SK-N-SH treated with all-trans-retinoic acid at 6 μM for 48 hours (cell line): Measurements from ENCODE around the gene NUPR2.

Source experiments
- ATAC-seq: fragments of 200-7000 bp; cut with Tn5 transposase; 3 replicates; pipeline ENCODE4 v1.9.1; 2020; ENCODE audit warnings: mild to moderate bottlenecking, moderate library complexity
- ARNTL ChIP-seq: fragments of 450-650 bp; formaldehyde crosslinking; IDR thresholded peaks from 2 replicates; pipeline ENCODE4 v1.5.0; 2020; ENCODE audit warnings: low read depth, mild to moderate bottlenecking, moderate library complexity, borderline replicate concordance
- BACH2 ChIP-seq: fragments of 250-450 bp; sonication (Bioruptor Pico); IDR thresholded peaks from 2 replicates; pipeline ENCODE4 v1.9.0; 2021; ENCODE audit warnings: mild to moderate bottlenecking, borderline replicate concordance
- CREB5 ChIP-seq: fragments of 250-450 bp; sonication (Bioruptor Pico); IDR thresholded peaks from 2 replicates; pipeline ENCODE4 v1.5.1; 2020; ENCODE audit warnings: low read depth, mild to moderate bottlenecking, moderate library complexity
- CSDC2 ChIP-seq: fragments of 250-450 bp; sonication (Bioruptor Pico); IDR thresholded peaks from 2 replicates; pipeline ENCODE4 v1.5.0; 2020; ENCODE audit warnings: mild to moderate bottlenecking, moderate library complexity
- ESRRG ChIP-seq: fragments of 250-450 bp; sonication (Bioruptor Pico); IDR thresholded peaks from 2 replicates; pipeline ENCODE4 v1.6.1; 2021; ENCODE audit warnings: mild to moderate bottlenecking
- GLIS3 ChIP-seq: fragments of 250-450 bp; sonication (Bioruptor Pico); IDR thresholded peaks from 2 replicates; pipeline ENCODE4 v1.5.0; 2020; ENCODE audit warnings: mild to moderate bottlenecking, moderate library complexity
- ISL1 ChIP-seq: fragments of 250-450 bp; sonication (Bioruptor Pico); IDR thresholded peaks from 2 replicates; pipeline ENCODE4 v2.1.2; 2022; ENCODE audit warnings: mild to moderate bottlenecking, moderate library complexity
- OSR1 ChIP-seq: fragments of 250-450 bp; sonication (Bioruptor Pico); IDR thresholded peaks from 2 replicates; pipeline ENCODE4 v1.8.0; 2022; ENCODE audit warnings: moderate library complexity, mild to moderate bottlenecking, inconsistent platforms
- PATZ1 ChIP-seq: fragments of 250-450 bp; sonication (Bioruptor Pico); IDR thresholded peaks from 2 replicates; pipeline ENCODE4 v1.8.0; 2020; ENCODE audit warnings: mild to moderate bottlenecking, moderate library complexity, borderline replicate concordance
- POU6F1 ChIP-seq: fragments of 250-450 bp; sonication (Bioruptor Pico); IDR thresholded peaks from 2 replicates; pipeline ENCODE4 v1.8.0; 2021; ENCODE audit warnings: low read depth, mild to moderate bottlenecking, moderate library complexity, borderline replicate concordance
- PPARA ChIP-seq: fragments of 250-450 bp; sonication (Bioruptor Pico); IDR thresholded peaks from 2 replicates; pipeline ENCODE4 v1.5.0; 2020; ENCODE audit warnings: mild to moderate bottlenecking, borderline replicate concordance
- RARB ChIP-seq: fragments of 250-450 bp; sonication (Bioruptor Pico); IDR thresholded peaks from 2 replicates; pipeline ENCODE4 v1.8.0; 2021; ENCODE audit warnings: mild to moderate bottlenecking, moderate library complexity
- SNAI2 ChIP-seq: fragments of 250-450 bp; sonication (Bioruptor Pico); IDR thresholded peaks from 2 replicates; pipeline ENCODE4 v1.5.0; 2020; ENCODE audit warnings: mild to moderate bottlenecking, moderate library complexity
- TCF4 ChIP-seq: fragments of 250-450 bp; sonication (Bioruptor Pico); IDR thresholded peaks from 2 replicates; pipeline ENCODE4 v1.8.0; 2021; ENCODE audit warnings: mild to moderate bottlenecking, moderate library complexity, borderline replicate concordance
- TOX ChIP-seq: fragments of 250-450 bp; sonication (Bioruptor Pico); IDR thresholded peaks from 2 replicates; pipeline ENCODE4 v1.8.0; 2021; ENCODE audit warnings: mild to moderate bottlenecking, moderate library complexity, borderline replicate concordance
- ZC3H10 ChIP-seq: fragments of 250-450 bp; sonication (Bioruptor Pico); IDR thresholded peaks from 2 replicates; pipeline ENCODE4 v1.5.1; 2021; ENCODE audit warnings: mild to moderate bottlenecking, moderate library complexity
- ZFP3 ChIP-seq: fragments of 250-450 bp; sonication (Bioruptor Pico); IDR thresholded peaks from 2 replicates; pipeline ENCODE4 v1.5.0; 2020; ENCODE audit warnings: mild to moderate bottlenecking, moderate library complexity
- ZFP30 ChIP-seq: fragments of 450-650 bp; formaldehyde crosslinking; IDR thresholded peaks from 2 replicates; pipeline ENCODE4 v1.5.0; 2022; ENCODE audit warnings: mild to moderate bottlenecking, moderate library complexity
- ZNF565 ChIP-seq: fragments of 450-650 bp; formaldehyde crosslinking; conservative IDR thresholded peaks from 2 replicates; pipeline ENCODE4 v1.5.0; 2020; ENCODE audit warnings: low read depth, mild to moderate bottlenecking, moderate library complexity
- ZNF70 ChIP-seq: fragments of 450-650 bp; formaldehyde crosslinking; IDR thresholded peaks from 2 replicates; pipeline ENCODE4 v1.5.0; 2020; ENCODE audit warnings: mild to moderate bottlenecking, moderate library complexity
- ZNF8 ChIP-seq: fragments of 450-650 bp; formaldehyde crosslinking; IDR thresholded peaks from 2 replicates; pipeline ENCODE4 v1.5.0; 2020; ENCODE audit warnings: mild to moderate bottlenecking, moderate library complexity
- TF ChIP-seq, protein P1 (sequence below): fragments of 250-450 bp; sonication (Bioruptor Pico); IDR thresholded peaks from 2 replicates; pipeline ENCODE4 v1.5.1; 2021; ENCODE audit warnings: mild to moderate bottlenecking, moderate library complexity
- TF ChIP-seq, protein P2 (sequence below): fragments of 250-450 bp; sonication (Bioruptor Pico); IDR thresholded peaks from 2 replicates; pipeline ENCODE4 v1.5.0; 2020; ENCODE audit warnings: mild to moderate bottlenecking, moderate library complexity

Gene NUPR2

DNA sequence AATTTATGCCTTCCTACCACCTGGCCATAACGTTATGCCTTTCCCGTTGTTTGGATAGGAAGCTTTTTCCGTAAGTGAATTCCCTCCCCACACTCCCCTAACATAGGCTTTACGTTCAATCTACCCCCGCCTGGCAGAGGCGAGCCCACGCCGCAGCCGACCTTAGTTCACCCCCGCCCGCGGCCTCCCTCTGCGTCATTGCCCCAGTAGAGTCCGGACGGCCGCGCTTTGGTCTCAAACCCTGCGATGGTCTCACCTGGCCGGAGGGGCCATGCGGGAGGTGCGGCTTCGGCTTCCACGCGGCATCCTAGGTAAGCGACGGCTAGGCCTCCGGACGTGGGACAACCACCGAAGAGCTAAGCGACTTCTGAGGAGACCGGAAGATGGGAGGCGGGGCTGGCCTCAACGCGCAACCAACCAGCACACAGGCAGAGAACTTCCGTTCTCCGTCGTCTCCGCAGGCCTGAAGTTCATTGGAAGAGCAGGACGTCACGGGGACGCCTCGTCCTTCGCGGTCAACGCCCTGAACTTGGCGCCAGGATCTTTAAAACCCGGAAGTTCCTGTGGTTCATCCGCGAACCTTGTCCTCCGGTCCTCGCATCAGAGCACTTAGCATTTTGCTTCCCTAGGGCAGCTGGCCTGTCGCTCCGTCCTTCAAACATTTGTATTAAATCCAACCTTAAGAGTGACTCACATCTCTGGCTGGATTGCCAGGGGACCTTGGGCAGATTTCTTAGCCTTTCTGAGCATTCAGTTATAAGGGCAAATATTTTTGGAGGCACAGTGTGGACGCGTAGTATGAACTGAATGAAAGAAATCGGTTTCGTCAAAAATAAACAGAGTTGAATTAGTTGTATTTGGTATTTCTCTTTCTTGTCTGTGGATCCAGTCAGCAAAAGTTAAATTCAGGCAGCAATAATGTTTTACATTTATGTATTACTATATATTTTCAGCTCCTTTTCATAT lies 9.8 kb downstream of the NUPR2 start, which contains the start of gene CHCHD2:
CHCHD2 (minus strand) TSS at position 369 of the 966 bp plus-strand sequence; CDS start at position 306, 63 bp downstream.
- peak; percentile 100 for ATAC-seq

More for the DNA sequence above, 9.8 kb downstream of the NUPR2 start, which contains the start of gene CHCHD2:
- peak; percentile 21 for TF ChIP-seq ZC3H10
- no peak for TF ChIP-seq ZNF70 (CRISPR knock-in tag)
- TF ChIP-seq RARB (CRISPR knock-in tag), result no peak
- TF ChIP-seq ARNTL (CRISPR knock-in tag), result no peak
- no peak for TF ChIP-seq CREB5 (CRISPR knock-in tag)
- peak; percentile 49; the same call in 1 of the 2 replicates for TF ChIP-seq SNAI2 (CRISPR knock-in tag)
- TF ChIP-seq TOX, result no peak
- no peak for TF ChIP-seq ESRRG (CRISPR knock-in tag)
- TF ChIP-seq, protein P1, sequence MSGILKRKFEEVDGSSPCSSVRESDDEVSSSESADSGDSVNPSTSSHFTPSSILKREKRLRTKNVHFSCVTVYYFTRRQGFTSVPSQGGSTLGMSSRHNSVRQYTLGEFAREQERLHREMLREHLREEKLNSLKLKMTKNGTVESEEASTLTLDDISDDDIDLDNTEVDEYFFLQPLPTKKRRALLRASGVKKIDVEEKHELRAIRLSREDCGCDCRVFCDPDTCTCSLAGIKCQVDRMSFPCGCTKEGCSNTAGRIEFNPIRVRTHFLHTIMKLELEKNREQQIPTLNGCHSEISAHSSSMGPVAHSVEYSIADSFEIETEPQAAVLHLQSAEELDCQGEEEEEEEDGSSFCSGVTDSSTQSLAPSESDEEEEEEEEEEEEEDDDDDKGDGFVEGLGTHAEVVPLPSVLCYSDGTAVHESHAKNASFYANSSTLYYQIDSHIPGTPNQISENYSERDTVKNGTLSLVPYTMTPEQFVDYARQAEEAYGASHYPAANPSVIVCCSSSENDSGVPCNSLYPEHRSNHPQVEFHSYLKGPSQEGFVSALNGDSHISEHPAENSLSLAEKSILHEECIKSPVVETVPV, result no peak
- no peak for TF ChIP-seq ZFP30 (CRISPR knock-in tag)
- 0 out of 2 replicates have a peak, but pooled peaks have one; percentile 39 for TF ChIP-seq ZNF565 (CRISPR knock-in tag)
- no peak for TF ChIP-seq PATZ1 (CRISPR knock-in tag)
- TF ChIP-seq, protein P2, sequence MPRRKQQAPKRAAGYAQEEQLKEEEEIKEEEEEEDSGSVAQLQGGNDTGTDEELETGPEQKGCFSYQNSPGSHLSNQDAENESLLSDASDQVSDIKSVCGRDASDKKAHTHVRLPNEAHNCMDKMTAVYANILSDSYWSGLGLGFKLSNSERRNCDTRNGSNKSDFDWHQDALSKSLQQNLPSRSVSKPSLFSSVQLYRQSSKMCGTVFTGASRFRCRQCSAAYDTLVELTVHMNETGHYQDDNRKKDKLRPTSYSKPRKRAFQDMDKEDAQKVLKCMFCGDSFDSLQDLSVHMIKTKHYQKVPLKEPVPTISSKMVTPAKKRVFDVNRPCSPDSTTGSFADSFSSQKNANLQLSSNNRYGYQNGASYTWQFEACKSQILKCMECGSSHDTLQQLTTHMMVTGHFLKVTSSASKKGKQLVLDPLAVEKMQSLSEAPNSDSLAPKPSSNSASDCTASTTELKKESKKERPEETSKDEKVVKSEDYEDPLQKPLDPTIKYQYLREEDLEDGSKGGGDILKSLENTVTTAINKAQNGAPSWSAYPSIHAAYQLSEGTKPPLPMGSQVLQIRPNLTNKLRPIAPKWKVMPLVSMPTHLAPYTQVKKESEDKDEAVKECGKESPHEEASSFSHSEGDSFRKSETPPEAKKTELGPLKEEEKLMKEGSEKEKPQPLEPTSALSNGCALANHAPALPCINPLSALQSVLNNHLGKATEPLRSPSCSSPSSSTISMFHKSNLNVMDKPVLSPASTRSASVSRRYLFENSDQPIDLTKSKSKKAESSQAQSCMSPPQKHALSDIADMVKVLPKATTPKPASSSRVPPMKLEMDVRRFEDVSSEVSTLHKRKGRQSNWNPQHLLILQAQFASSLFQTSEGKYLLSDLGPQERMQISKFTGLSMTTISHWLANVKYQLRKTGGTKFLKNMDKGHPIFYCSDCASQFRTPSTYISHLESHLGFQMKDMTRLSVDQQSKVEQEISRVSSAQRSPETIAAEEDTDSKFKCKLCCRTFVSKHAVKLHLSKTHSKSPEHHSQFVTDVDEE, result peak; percentile 67; the same call in 1 of the 2 replicates
- 0 out of 2 replicates have a peak, but pooled peaks have one; percentile 15 for TF ChIP-seq ZNF8
- peak; percentile 11; the same call in 1 of the 2 replicates for TF ChIP-seq GLIS3 (CRISPR knock-in tag)
- TF ChIP-seq OSR1 (CRISPR knock-in tag), result no peak
- TF ChIP-seq POU6F1 (CRISPR knock-in tag), result peak; percentile 79; the same call in 1 of the 2 replicates
- 0 out of 2 replicates have a peak, but pooled peaks have one; percentile 60 for TF ChIP-seq ZFP3 (CRISPR knock-in tag)
- TF ChIP-seq BACH2 (CRISPR knock-in tag), result no peak
- TF ChIP-seq ISL1 (CRISPR knock-in tag), result no peak
- TF ChIP-seq CSDC2 (CRISPR knock-in tag), result peak; percentile 49; the same call in 1 of the 2 replicates
- TF ChIP-seq PPARA (CRISPR knock-in tag), result peak; percentile 78; the same call in 1 of the 2 replicates
- no peak; the same call in 1 of the 2 replicates for TF ChIP-seq TCF4 (CRISPR knock-in tag)
